ENCODE measurements around the gene PC.
A peak's percentile ranks its signal among the peaks of the same experiment; 100 is the strongest.

PC gene

GRCh38 chr11:66888282-66888681 is 69.9 kb downstream of the PC start:
- no peak for DNase-seq
- Histone ChIP-seq H3K4me3 (ENCODE audit: insufficient read depth, low read depth, low read length, poor library complexity, severe bottlenecking) (no peak overlapping the region), H3K27ac (ENCODE audit: insufficient read depth, low read length, poor library complexity, severe bottlenecking) (no peak overlapping the region), H3K4me1 (ENCODE audit: control insufficient read depth, insufficient read depth, low read length, poor library complexity, severe bottlenecking) (no peaks in the 10 kb centered on the region), H3K36me3 (ENCODE audit: control insufficient read depth, insufficient read depth, low read length) (no peaks in the 10 kb centered on the region), H3K9me3 (ENCODE audit: control insufficient read depth, low read length) (no peaks in the 10 kb centered on the region), H3K27me3 (replicated peaks; ENCODE audit: control insufficient read depth, insufficient read depth, low read length, poor library complexity, severe bottlenecking) (no peaks in the 10 kb centered on the region)

- DNase-seq = no peak
- Histone ChIP-seq H3K27me3 (replicated peaks; ENCODE audit: control insufficient read depth, insufficient read depth, low read length, poor library complexity, severe bottlenecking) (no peaks in the 10 kb centered on the region), H3K27ac (ENCODE audit: insufficient read depth, low read length, poor library complexity, severe bottlenecking) (no peak overlapping the region), H3K4me3 (ENCODE audit: insufficient read depth, low read depth, low read length, poor library complexity, severe bottlenecking) (no peak overlapping the region), H3K36me3 (ENCODE audit: control insufficient read depth, insufficient read depth, low read length) (no peaks in the 10 kb centered on the region), H3K9me3 (ENCODE audit: control insufficient read depth, low read length) (no peaks in the 10 kb centered on the region), H3K4me1 (ENCODE audit: control insufficient read depth, insufficient read depth, low read length, poor library complexity, severe bottlenecking) (no peaks in the 10 kb centered on the region)
Measured at GRCh38 chr11:66887526-66887925, 70.7 kb downstream of the PC start.

GRCh38 chr11:66886671-66887221 is 71.4 kb downstream of the PC start:
- no peaks in the 10 kb centered on the region for H3K4me1 ChIP-seq (ENCODE audit: control insufficient read depth, insufficient read depth, low read length, poor library complexity, severe bottlenecking)
- no peaks in the 10 kb centered on the region for H3K27me3 ChIP-seq (replicated peaks; ENCODE audit: control insufficient read depth, insufficient read depth, low read length, poor library complexity, severe bottlenecking)
- H3K9me3 ChIP-seq (ENCODE audit: control insufficient read depth, low read length) = no peaks in the 10 kb centered on the region
- H3K27ac ChIP-seq (ENCODE audit: insufficient read depth, low read length, poor library complexity, severe bottlenecking) = no peak overlapping the region
- no peak for DNase-seq
- no peak overlapping the region for H3K4me3 ChIP-seq (ENCODE audit: insufficient read depth, low read depth, low read length, poor library complexity, severe bottlenecking)
- H3K36me3 ChIP-seq (ENCODE audit: control insufficient read depth, insufficient read depth, low read length) = no peaks in the 10 kb centered on the region

GRCh38 chr11:66885950-66886440 is 72.2 kb downstream of the PC start:
- Histone ChIP-seq H3K27me3 (replicated peaks; ENCODE audit: control insufficient read depth, insufficient read depth, low read length, poor library complexity, severe bottlenecking) (no peaks in the 10 kb centered on the region), H3K36me3 (ENCODE audit: control insufficient read depth, insufficient read depth, low read length) (no peaks in the 10 kb centered on the region), H3K27ac (ENCODE audit: insufficient read depth, low read length, poor library complexity, severe bottlenecking) (no peak overlapping the region), H3K9me3 (ENCODE audit: control insufficient read depth, low read length) (no peaks in the 10 kb centered on the region), H3K4me3 (ENCODE audit: insufficient read depth, low read depth, low read length, poor library complexity, severe bottlenecking) (no peak overlapping the region), H3K4me1 (ENCODE audit: control insufficient read depth, insufficient read depth, low read length, poor library complexity, severe bottlenecking) (no peaks in the 10 kb centered on the region)
- no peak for DNase-seq

- Histone ChIP-seq H3K9me3 (ENCODE audit: control insufficient read depth, low read length) (no peaks in the 10 kb centered on the region), H3K27me3 (replicated peaks; ENCODE audit: control insufficient read depth, insufficient read depth, low read length, poor library complexity, severe bottlenecking) (no peaks in the 10 kb centered on the region), H3K27ac (ENCODE audit: insufficient read depth, low read length, poor library complexity, severe bottlenecking) (no peak overlapping the region), H3K4me3 (ENCODE audit: insufficient read depth, low read depth, low read length, poor library complexity, severe bottlenecking) (no peak overlapping the region), H3K4me1 (ENCODE audit: control insufficient read depth, insufficient read depth, low read length, poor library complexity, severe bottlenecking) (peaks cover 5% of the 10 kb centered on the region), H3K36me3 (ENCODE audit: control insufficient read depth, insufficient read depth, low read length) (no peaks in the 10 kb centered on the region)
- DNase-seq = no peak
Measured at GRCh38 chr11:66885469-66885868, 72.7 kb downstream of the PC start.

- Histone ChIP-seq H3K9me3 (ENCODE audit: control insufficient read depth, low read length) (no peaks in the 10 kb centered on the region), H3K4me3 (ENCODE audit: insufficient read depth, low read depth, low read length, poor library complexity, severe bottlenecking) (no peak overlapping the region), H3K4me1 (ENCODE audit: control insufficient read depth, insufficient read depth, low read length, poor library complexity, severe bottlenecking) (peaks cover 9% of the 10 kb centered on the region), H3K27me3 (replicated peaks; ENCODE audit: control insufficient read depth, insufficient read depth, low read length, poor library complexity, severe bottlenecking) (no peaks in the 10 kb centered on the region), H3K36me3 (ENCODE audit: control insufficient read depth, insufficient read depth, low read length) (no peaks in the 10 kb centered on the region), H3K27ac (ENCODE audit: insufficient read depth, low read length, poor library complexity, severe bottlenecking) (no peak overlapping the region)
- no peak for DNase-seq
Measured at GRCh38 chr11:66884443-66884842, 73.7 kb downstream of the PC start.

GRCh38 chr11:66883016-66883965 is 74.9 kb downstream of the PC start:
- Histone ChIP-seq H3K36me3 (ENCODE audit: control insufficient read depth, insufficient read depth, low read length) (no peaks in the 10 kb centered on the region), H3K27ac (ENCODE audit: insufficient read depth, low read length, poor library complexity, severe bottlenecking) (no peak overlapping the region), H3K9me3 (ENCODE audit: control insufficient read depth, low read length) (no peaks in the 10 kb centered on the region), H3K4me3 (ENCODE audit: insufficient read depth, low read depth, low read length, poor library complexity, severe bottlenecking) (no peak overlapping the region), H3K27me3 (replicated peaks; ENCODE audit: control insufficient read depth, insufficient read depth, low read length, poor library complexity, severe bottlenecking) (no peaks in the 10 kb centered on the region), H3K4me1 (ENCODE audit: control insufficient read depth, insufficient read depth, low read length, poor library complexity, severe bottlenecking) (peaks cover 9% of the 10 kb centered on the region)
- DNase-seq = peak in 2 of 3 donors; percentile 19 to 27

- Histone ChIP-seq H3K36me3 (ENCODE audit: control insufficient read depth, insufficient read depth, low read length) (no peaks in the 10 kb centered on the region), H3K4me1 (ENCODE audit: control insufficient read depth, insufficient read depth, low read length, poor library complexity, severe bottlenecking) (peaks cover 9% of the 10 kb centered on the region), H3K9me3 (ENCODE audit: control insufficient read depth, low read length) (no peaks in the 10 kb centered on the region), H3K27ac (ENCODE audit: insufficient read depth, low read length, poor library complexity, severe bottlenecking) (no peak overlapping the region), H3K27me3 (replicated peaks; ENCODE audit: control insufficient read depth, insufficient read depth, low read length, poor library complexity, severe bottlenecking) (no peaks in the 10 kb centered on the region), H3K4me3 (ENCODE audit: insufficient read depth, low read depth, low read length, poor library complexity, severe bottlenecking) (no peak overlapping the region)
- DNase-seq = no peak
Measured at GRCh38 chr11:66882561-66883015, 75.6 kb downstream of the PC start.

GRCh38 chr11:66881927-66882452 is 76.2 kb downstream of the PC start:
- H3K36me3 ChIP-seq (ENCODE audit: control insufficient read depth, insufficient read depth, low read length) = no peaks in the 10 kb centered on the region
- no peaks in the 10 kb centered on the region for H3K9me3 ChIP-seq (ENCODE audit: control insufficient read depth, low read length)
- no peak for DNase-seq
- no peak overlapping the region for H3K4me3 ChIP-seq (ENCODE audit: insufficient read depth, low read depth, low read length, poor library complexity, severe bottlenecking)
- no peak overlapping the region for H3K27ac ChIP-seq (ENCODE audit: insufficient read depth, low read length, poor library complexity, severe bottlenecking)
- H3K4me1 ChIP-seq (ENCODE audit: control insufficient read depth, insufficient read depth, low read length, poor library complexity, severe bottlenecking) = peaks cover 9% of the 10 kb centered on the region
- no peaks in the 10 kb centered on the region for H3K27me3 ChIP-seq (replicated peaks; ENCODE audit: control insufficient read depth, insufficient read depth, low read length, poor library complexity, severe bottlenecking)

- no peak overlapping the region for H3K4me3 ChIP-seq (ENCODE audit: insufficient read depth, low read depth, low read length, poor library complexity, severe bottlenecking)
- H3K27me3 ChIP-seq (replicated peaks; ENCODE audit: control insufficient read depth, insufficient read depth, low read length, poor library complexity, severe bottlenecking) = no peaks in the 10 kb centered on the region
- DNase-seq = no peak
- no peaks in the 10 kb centered on the region for H3K9me3 ChIP-seq (ENCODE audit: control insufficient read depth, low read length)
- H3K36me3 ChIP-seq (ENCODE audit: control insufficient read depth, insufficient read depth, low read length) = no peaks in the 10 kb centered on the region
- peaks cover 9% of the 10 kb centered on the region for H3K4me1 ChIP-seq (ENCODE audit: control insufficient read depth, insufficient read depth, low read length, poor library complexity, severe bottlenecking)
- H3K27ac ChIP-seq (ENCODE audit: insufficient read depth, low read length, poor library complexity, severe bottlenecking) = no peak overlapping the region
Measured at GRCh38 chr11:66881451-66881835, 76.7 kb downstream of the PC start.

Measured in effector memory CD4-positive, alpha-beta T cell (primary cell).